NCI-H526 (cell line): ENCODE data around the gene CACNA1D.

Source experiments
- DNase-seq, 2 experiments: peaks; one replicate each; lab custom pipeline; 2025; lab: John Stamatoyannopoulos, UW

The CACNA1D gene

DNA sequence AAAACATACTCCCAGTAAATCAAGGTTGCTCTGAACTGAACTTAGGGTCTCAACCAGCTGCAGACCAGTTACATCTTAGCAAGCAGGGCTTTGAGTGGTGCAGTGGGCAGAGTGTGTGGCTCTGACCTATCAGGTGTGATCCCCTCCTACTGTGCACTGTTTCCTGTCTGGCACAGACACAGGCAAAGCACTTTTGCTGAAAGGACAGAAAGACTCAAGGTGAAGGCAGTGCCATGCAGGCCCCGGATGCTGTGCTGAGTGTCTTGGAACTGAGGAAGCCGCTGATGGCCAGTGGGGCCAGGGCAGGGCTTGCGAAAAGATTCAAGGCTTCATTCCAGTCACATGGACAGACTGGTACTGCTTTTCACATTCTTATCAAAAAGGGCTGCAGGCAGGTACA is 85.2 kb downstream of the CACNA1D start:
- no peak for DNase-seq

GRCh38 chr3:53581671-53582070 is 87.3 kb downstream of the CACNA1D start:
- DNase-seq = no peak

DNA sequence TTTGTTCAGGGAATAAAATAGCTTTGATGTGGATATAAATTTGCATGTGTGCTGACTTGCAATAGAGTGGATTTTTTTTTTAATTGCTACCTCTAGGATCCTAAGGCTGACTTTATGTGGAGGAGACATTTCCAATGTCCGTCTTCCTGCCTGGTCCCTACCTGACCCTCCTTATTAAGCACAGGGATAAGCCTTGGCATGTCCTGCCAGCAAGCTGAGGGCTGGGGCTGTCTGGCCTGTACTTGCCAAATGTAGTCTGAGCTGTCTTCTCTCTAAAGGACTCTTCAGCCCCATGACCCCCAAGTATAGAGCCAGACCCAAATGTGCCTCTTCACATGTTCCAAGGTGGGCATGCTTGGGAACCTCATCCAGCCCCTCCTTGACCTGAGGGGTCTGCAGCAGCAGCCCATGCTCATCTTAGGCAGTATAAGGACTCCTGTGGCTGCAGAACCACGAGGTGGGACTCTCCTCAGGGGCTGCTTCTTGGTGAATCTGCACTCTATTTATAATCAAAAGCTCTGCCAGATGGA is 88.8 kb downstream of the CACNA1D start:
- peak in 1 of 2 experiments; percentile 7 for DNase-seq

DNA sequence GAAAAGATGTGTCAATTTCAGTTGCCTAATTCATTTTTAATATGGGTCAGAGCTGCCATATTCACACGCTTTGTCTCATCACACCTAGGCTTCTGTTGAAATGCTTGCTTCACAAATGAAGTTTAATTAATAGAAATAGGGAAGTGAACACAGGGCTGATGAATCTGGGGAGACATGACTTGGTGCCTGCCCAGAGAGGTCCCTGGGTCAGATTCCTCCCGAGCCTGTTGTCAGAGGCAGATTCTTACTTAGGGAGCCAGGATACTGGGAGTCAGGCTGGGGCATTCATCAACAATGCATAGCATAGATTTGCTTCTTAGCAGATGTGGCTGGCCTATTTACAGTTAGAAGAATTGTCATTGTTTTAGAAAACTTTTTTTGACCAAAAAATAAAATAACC is 90.6 kb downstream of the CACNA1D start:
- no peak for DNase-seq

DNA sequence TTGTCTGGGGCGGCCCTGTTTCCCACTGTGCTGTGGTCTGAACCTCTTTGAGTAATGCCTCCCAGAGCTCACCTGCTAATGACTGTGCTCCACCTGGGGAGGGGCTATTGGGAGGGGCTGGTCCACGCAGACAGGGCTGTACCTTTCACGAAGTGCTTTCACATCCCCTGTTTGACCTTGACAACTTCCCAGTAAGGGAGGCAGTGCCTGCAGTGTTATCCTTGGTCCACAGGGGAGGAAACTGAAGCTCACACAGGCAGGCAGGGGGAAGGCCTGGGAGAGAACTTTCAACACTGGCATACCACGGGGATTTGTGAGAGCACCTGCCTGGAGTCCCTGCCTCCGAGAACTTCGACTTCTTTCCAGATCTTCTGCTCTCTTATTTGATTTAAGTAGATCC is 91.2 kb downstream of the CACNA1D start:
- no peak for DNase-seq

- no peak for DNase-seq
Observed at GRCh38 chr3:53588122-53588521, 93.7 kb downstream of the CACNA1D start.

- no peak for DNase-seq
Observed at GRCh38 chr3:53589201-53589600, 94.8 kb downstream of the CACNA1D start.

- DNase-seq = no peak
Observed at GRCh38 chr3:53589806-53590205, 95.4 kb downstream of the CACNA1D start.

DNA sequence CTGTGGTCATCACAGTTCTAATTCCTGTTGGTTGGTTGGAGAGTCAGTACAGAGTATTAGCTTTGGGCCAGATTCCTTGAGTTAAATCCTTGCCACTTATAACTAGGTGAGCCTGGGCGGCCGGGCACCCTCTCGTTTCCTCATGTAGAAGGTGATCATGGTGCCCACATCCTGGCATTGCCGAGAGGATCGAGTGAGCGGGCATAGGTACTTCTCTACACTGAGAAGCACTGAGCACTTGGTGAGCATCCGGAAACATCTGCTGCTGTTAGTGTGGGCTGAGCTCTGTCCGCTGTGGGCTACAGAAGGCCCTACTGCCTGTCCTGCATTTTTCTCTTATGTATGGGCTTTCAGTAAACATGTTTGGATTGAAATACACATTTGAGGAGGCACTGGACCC is 96.2 kb downstream of the CACNA1D start:
- DNase-seq = no peak

DNA sequence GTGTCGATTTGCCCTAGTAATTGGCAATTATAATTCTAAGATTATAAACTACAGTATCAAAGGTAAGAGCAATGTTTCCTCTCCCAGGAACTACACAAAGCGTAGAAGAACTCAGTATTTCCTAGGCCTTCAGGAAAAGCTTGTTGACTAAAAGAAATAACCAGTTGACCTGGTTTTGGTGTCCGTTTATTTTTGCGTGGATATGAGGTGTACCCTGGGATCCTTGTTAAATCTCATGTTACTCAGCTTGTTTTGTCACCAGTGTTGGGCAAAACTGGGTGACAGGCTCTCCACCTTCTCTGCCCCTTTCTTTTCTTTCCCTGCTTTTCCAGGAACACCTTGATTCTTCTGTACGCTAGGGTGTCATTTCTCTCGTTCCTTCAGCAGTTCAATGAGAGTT is 97.2 kb downstream of the CACNA1D start:
- DNase-seq = no peak

- no peak for DNase-seq
Observed at GRCh38 chr3:53592862-53593261, 98.5 kb downstream of the CACNA1D start.

DNA sequence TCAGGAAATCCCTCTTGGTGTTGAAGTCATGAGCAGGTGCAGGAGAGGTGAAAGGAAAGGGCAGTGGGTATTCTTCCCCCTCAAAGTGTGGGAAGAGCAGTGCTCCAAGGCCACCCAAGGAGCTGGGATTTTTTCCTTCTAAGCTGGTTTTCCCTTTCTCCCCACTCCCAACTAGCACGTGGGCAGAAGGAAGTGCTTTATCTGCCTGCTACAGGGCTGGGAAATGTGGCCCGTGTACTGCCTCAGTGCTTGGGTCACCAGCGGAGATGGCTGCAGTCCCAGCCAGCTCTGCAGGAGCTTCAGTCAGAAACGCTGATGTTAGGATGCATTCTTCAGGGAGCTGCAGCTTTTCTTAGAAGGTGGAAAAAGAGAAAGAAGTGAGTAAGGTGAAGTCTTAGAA is 99.2 kb downstream of the CACNA1D start:
- no peak for DNase-seq

DNA sequence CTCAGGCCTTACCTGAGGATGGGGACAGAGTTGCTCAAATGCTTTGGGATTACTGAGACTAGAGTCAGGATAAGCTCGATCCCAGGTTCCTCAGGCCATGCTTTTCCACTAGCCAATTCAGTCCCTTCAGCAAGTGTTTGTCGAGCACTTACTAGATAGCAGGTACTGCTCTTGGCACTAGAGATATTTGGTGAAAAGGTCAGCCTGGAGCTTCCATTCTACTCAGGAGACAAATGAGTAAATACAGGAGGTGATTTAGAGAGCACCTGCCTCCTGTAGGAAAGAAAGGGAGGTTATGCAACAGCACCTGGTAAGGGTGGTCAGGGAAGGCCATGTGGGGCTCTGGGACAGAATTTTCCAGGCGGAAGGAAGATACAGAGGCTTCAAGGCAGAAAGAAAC is 99.9 kb downstream of the CACNA1D start:
- no peak for DNase-seq

DNA sequence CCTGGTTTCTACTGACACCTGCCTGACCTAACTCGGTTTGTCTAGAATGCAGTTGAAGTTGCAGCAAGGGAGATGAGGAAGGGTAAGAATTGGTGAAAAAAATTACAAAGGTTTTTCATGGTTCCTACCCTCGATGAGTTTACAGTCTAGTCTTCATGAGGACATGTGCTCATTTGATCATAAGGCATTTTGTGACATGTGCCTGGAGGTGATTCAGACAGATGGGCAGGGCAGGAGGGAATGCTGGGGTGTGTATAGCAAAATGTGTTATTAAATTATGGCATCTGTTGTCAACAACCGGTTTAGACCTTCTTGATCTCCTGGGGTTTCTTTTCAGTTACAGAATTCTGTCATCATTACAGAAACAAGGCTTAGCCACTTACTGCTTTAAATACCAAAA is 101.2 kb downstream of the CACNA1D start:
- no peak for DNase-seq

GRCh38 chr3:53597136-53597915 is 102.9 kb downstream of the CACNA1D start:
- no peak for DNase-seq

GRCh38 chr3:53599771-53600170 is 105.4 kb downstream of the CACNA1D start:
- no peak for DNase-seq

GRCh38 chr3:53602866-53603265 is 108.5 kb downstream of the CACNA1D start:
- DNase-seq = no peak

GRCh38 chr3:53604232-53604631 is 109.8 kb downstream of the CACNA1D start:
- DNase-seq = peak; percentile 24 to 61

GRCh38 chr3:53606793-53607192 is 112.4 kb downstream of the CACNA1D start:
- no peak for DNase-seq

GRCh38 chr3:53612508-53612907 is 118.1 kb downstream of the CACNA1D start:
- no peak for DNase-seq

GRCh38 chr3:53613125-53613524 is 118.7 kb downstream of the CACNA1D start:
- DNase-seq = no peak

DNA sequence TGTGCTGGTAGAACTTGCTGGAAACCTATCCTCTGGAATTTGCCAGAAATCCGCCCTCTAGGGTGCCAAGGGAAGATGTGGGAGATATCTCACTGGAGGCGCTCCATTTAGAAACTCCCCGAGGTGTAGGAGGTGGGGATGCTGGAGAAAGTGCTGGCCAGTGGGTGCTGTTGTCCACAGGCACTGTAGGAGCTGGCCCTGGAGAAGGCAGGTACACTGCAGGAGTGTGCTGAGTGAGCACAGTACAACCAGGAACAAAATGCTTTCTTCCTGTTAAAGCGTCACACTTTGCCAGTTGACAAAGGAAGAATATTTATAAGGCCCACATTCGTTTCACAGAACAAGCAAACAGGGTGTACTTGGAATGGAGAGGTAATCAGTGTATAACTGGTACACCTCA is 119.9 kb downstream of the CACNA1D start:
- DNase-seq = peak in 1 of 2 experiments; percentile 15

DNA sequence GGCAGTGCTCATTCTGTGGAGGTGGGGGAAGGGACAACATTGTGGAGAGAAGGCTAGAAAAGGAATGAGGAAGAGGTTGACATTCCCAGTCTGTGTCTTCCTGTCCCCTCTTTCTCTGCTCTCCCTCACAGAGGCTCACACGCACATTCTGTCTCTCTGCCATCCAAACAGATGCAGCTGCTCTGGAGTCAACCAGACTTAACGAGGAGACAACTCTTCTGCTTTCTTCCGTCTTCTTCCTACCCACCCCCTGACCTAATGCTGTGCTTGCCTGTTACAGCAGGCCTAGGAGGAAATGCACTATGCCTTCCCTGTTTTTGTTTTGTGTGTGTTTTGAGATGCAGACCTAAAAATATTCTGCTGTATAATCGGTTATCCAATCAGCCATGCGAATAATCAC is 121.9 kb downstream of the CACNA1D start:
- peak in 1 of 2 experiments; percentile 64 for DNase-seq
